K562 (cell line): ENCODE data around the gene CCNB1. TPM values are rescaled to one million over a fixed set of nuclear protein-coding genes. Genes with fewer than 3 reads are reported as not detected.

ENCODE experiments used
- ARID4B ChIP-seq: sonication (generic); formaldehyde crosslinking; IDR thresholded peaks from 2 replicates; pipeline ENCODE4 v1.8.0; 2022; ENCODE audit warnings: mild to moderate bottlenecking, missing genetic modification reagents
- ATF1 ChIP-seq, 2 experiments: fragments of 450-650 bp in 1 of 2; IDR thresholded peaks; 2 replicates each; pipeline ENCODE4 v1.6.1; 2016; ENCODE audit warnings: missing compliant biosample characterization in 1 of 2, missing genetic modification characterization in 1 of 2
- BRD9 ChIP-seq: fragments of 450-650 bp; IDR thresholded peaks from 2 replicates; pipeline ENCODE4 v1.6.1; 2018; ENCODE audit warnings: low read depth; ENCODE audit not compliant: partially characterized antibody
- CREB1 ChIP-seq, 2 experiments: sonication (generic) in 1 of 2; formaldehyde crosslinking in 1 of 2; IDR thresholded peaks; 2 replicates each; pipeline versions ENCODE4 v1.6.1 to v1.8.0; 2012 to 2022; ENCODE audit warnings: inconsistent platforms in 1 of 2, mild to moderate bottlenecking in 1 of 2, missing genetic modification reagents in 1 of 2, moderate library complexity in 1 of 2
- HDAC2 ChIP-seq: fragments of 450-650 bp; IDR thresholded peaks from 2 replicates; pipeline ENCODE4 v1.6.1; 2016; ENCODE audit warnings: mild to moderate bottlenecking
- L3MBTL2 ChIP-seq: fragments of 450-650 bp; IDR thresholded peaks from 2 replicates; pipeline ENCODE4 v1.6.1; 2016; ENCODE audit warnings: mild to moderate bottlenecking, moderate library complexity
- SIN3B ChIP-seq: fragments of 450-650 bp; IDR thresholded peaks from 2 replicates; pipeline ENCODE4 v1.6.1; 2017; ENCODE audit warnings: low read depth, mild to moderate bottlenecking, moderate library complexity
- SREBF1 ChIP-seq: fragments of 150-350 bp; IDR thresholded peaks from 2 replicates; pipeline ENCODE4 v1.6.1; 2014; ENCODE audit warnings: antibody characterized with exemption, low read depth, low read length, borderline replicate concordance
- ZBED1 ChIP-seq: IDR thresholded peaks from 2 replicates; pipeline ENCODE4 v1.6.1; 2014
- polyA plus RNA-seq, 8 experiments: library from polyadenylated mRNA; depleted of rRNA in 4 of 8; stranded (reverse) in 5 of 8; unstranded in 3 of 8; fragments of >200 nt; fragmentation: Nextera tagmentation in 2 of 8; fragmentation: Illumina TruSeq in 1 of 8; extraction: Ambion mirVana in 2 of 8; extraction: Trizol in 1 of 8; gene quantifications; 2 replicates each; pipeline versions ENCODE4 v1.2.1 to v1.2.3, GENCODE V29; 2011 to 2014; ENCODE audit warnings: inconsistent platforms in 1 of 8, missing spikeins in 1 of 8
- total RNA-seq, 7 experiments: library from RNA; depleted of rRNA in 6 of 7; stranded (reverse); fragments of >200 nt in 6 of 7; fragmentation: Illumina TruSeq in 2 of 7; extraction: Trizol in 2 of 7; gene quantifications; 2 replicates each; pipeline versions ENCODE4 v1.2.1 to v1.2.3, GENCODE V29; 2011 to 2021; ENCODE audit warnings: low replicate concordance in 1 of 7
- TF ChIP-seq, protein P1 (sequence below): fragments of 450-650 bp; IDR thresholded peaks from 2 replicates; pipeline ENCODE4 v1.6.1; 2016; ENCODE audit warnings: mild to moderate bottlenecking
- TF ChIP-seq, protein P2 (sequence below), 2 experiments: fragments of 450-650 bp; IDR thresholded peaks; 2 replicates each; pipeline ENCODE4 v1.6.1; 2016
- TF ChIP-seq, protein P3 (sequence below), 2 experiments: fragments of 450-650 bp; conservative IDR thresholded peaks; 2 replicates each; pipeline ENCODE4 v1.6.1; 2017; ENCODE audit warnings: mild to moderate bottlenecking in 2 of 2, moderate library complexity in 2 of 2

The CCNB1 gene
- total and polyA plus RNA-seq, 9 of the 15 experiments (the other 6 are each of a cell fraction or from before 2014, with no cell fraction given): 165 to 679 (median 271) TPM

GRCh38 chr5:69217548-69218526 lies 50.9 kb downstream of the CCNB1 start (continued):
- TF ChIP-seq ARID4B: 0 out of 2 replicates have a peak, but pooled peaks have one; percentile 64
- TF ChIP-seq, protein P1, sequence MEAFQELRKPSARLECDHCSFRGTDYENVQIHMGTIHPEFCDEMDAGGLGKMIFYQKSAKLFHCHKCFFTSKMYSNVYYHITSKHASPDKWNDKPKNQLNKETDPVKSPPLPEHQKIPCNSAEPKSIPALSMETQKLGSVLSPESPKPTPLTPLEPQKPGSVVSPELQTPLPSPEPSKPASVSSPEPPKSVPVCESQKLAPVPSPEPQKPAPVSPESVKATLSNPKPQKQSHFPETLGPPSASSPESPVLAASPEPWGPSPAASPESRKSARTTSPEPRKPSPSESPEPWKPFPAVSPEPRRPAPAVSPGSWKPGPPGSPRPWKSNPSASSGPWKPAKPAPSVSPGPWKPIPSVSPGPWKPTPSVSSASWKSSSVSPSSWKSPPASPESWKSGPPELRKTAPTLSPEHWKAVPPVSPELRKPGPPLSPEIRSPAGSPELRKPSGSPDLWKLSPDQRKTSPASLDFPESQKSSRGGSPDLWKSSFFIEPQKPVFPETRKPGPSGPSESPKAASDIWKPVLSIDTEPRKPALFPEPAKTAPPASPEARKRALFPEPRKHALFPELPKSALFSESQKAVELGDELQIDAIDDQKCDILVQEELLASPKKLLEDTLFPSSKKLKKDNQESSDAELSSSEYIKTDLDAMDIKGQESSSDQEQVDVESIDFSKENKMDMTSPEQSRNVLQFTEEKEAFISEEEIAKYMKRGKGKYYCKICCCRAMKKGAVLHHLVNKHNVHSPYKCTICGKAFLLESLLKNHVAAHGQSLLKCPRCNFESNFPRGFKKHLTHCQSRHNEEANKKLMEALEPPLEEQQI: 0 out of 2 replicates have a peak, but pooled peaks have one; percentile 57
- TF ChIP-seq, protein P2, sequence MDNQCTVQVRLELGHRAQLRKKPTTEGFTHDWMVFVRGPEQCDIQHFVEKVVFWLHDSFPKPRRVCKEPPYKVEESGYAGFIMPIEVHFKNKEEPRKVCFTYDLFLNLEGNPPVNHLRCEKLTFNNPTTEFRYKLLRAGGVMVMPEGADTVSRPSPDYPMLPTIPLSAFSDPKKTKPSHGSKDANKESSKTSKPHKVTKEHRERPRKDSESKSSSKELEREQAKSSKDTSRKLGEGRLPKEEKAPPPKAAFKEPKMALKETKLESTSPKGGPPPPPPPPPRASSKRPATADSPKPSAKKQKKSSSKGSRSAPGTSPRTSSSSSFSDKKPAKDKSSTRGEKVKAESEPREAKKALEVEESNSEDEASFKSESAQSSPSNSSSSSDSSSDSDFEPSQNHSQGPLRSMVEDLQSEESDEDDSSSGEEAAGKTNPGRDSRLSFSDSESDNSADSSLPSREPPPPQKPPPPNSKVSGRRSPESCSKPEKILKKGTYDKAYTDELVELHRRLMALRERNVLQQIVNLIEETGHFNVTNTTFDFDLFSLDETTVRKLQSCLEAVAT (IDR thresholded peaks at IDR 0.05): peak; percentile 40 to 71; a peak in 3 of 4 replicates
- no peak for TF ChIP-seq ATF1 (CRISPR knock-in tag; IDR thresholded peaks at IDR 0.05)
- peak; percentile 92 for TF ChIP-seq ATF1 (tag; IDR thresholded peaks at IDR 0.05)
- TF ChIP-seq ZBED1: no peak
- peak; percentile 11 for TF ChIP-seq BRD9
- peak; percentile 64 for TF ChIP-seq CREB1 (IDR thresholded peaks at IDR 0.05)
- peak; percentile 82; the same call in 1 of the 2 replicates for TF ChIP-seq CREB1 (CRISPR knock-in tag; IDR thresholded peaks at IDR 0.05)
- peak; percentile 69 for TF ChIP-seq L3MBTL2
- TF ChIP-seq, protein P3, sequence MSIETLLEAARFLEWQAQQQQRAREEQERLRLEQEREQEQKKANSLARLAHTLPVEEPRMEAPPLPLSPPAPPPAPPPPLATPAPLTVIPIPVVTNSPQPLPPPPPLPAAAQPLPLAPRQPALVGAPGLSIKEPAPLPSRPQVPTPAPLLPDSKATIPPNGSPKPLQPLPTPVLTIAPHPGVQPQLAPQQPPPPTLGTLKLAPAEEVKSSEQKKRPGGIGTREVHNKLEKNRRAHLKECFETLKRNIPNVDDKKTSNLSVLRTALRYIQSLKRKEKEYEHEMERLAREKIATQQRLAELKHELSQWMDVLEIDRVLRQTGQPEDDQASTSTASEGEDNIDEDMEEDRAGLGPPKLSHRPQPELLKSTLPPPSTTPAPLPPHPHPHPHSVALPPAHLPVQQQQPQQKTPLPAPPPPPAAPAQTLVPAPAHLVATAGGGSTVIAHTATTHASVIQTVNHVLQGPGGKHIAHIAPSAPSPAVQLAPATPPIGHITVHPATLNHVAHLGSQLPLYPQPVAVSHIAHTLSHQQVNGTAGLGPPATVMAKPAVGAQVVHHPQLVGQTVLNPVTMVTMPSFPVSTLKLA (conservative IDR thresholded peaks at IDR 0.05): peak; percentile 59 to 65
- TF ChIP-seq SIN3B: peak; percentile 43; the same call in 1 of the 2 replicates
- peak; percentile 64; the same call in 1 of the 2 replicates for TF ChIP-seq HDAC2
- TF ChIP-seq SREBF1: no peak
